K562 (cell line): ENCODE measurements around the gene WBP1L. TPM values are rescaled to one million over a fixed set of nuclear protein-coding genes. Genes with fewer than 3 reads are reported as not detected.

Experiments used
- AFF4 ChIP-seq: sonication (generic); formaldehyde crosslinking; IDR thresholded peaks from 2 replicates; pipeline ENCODE4 v1.8.0; 2023; ENCODE audit warnings: mild to moderate bottlenecking, missing genetic modification reagents
- CBX2 ChIP-seq: fragments of 200-600 bp; sonication (generic); IDR thresholded peaks from one replicate; pipeline ENCODE4 v1.6.1; 2012; ENCODE audit warnings: mild to moderate bottlenecking, low read length, inconsistent platforms; ENCODE audit not compliant: insufficient read depth, poor library complexity, severe bottlenecking
- CBX5 ChIP-seq: IDR thresholded peaks from 2 replicates; pipeline ENCODE4 v1.6.1; 2014; ENCODE audit warnings: low read depth, borderline replicate concordance
- CREB3L1 ChIP-seq: fragments of 450-650 bp; IDR thresholded peaks from 2 replicates; pipeline ENCODE4 v1.6.1; 2014; ENCODE audit warnings: low read depth, mild to moderate bottlenecking, moderate library complexity, borderline replicate concordance
- DNMT1 ChIP-seq: fragments of 450-650 bp; IDR thresholded peaks from 2 replicates; pipeline ENCODE4 v1.6.1; 2016; ENCODE audit warnings: antibody characterized with exemption, mild to moderate bottlenecking
- HDAC1 ChIP-seq, 2 experiments: fragments of 450-650 bp; IDR thresholded peaks; 2 replicates each; pipeline ENCODE4 v1.6.1; 2016 to 2017; ENCODE audit warnings: inconsistent platforms in 1 of 2, mild to moderate bottlenecking in 1 of 2, moderate library complexity in 1 of 2
- KLF10 ChIP-seq: fragments of 250-450 bp; sonication (Bioruptor Pico); IDR thresholded peaks from 2 replicates; pipeline ENCODE4 v1.6.1; 2021; ENCODE audit warnings: matching md5 sums
- L3MBTL2 ChIP-seq: fragments of 450-650 bp; IDR thresholded peaks from 2 replicates; pipeline ENCODE4 v1.6.1; 2016; ENCODE audit warnings: mild to moderate bottlenecking, moderate library complexity
- MXD1 ChIP-seq: fragments of 250-450 bp; sonication (Bioruptor Pico); IDR thresholded peaks from 2 replicates; pipeline ENCODE4 v1.8.0; 2021; ENCODE audit warnings: borderline replicate concordance, mild to moderate bottlenecking, moderate library complexity; ENCODE audit not compliant: poor library complexity, severe bottlenecking
- PBX2 ChIP-seq, 2 experiments: IDR thresholded peaks in 1 of 2; conservative IDR thresholded peaks in 1 of 2; 2 replicates each; pipeline ENCODE4 v1.6.1; 2016; ENCODE audit warnings: low read depth in 2 of 2, mild to moderate bottlenecking in 1 of 2, missing compliant biosample characterization in 1 of 2, missing genetic modification characterization in 1 of 2, moderate library complexity in 1 of 2
- RBFOX2 ChIP-seq: fragments of 200-400 bp; formaldehyde crosslinking; IDR thresholded peaks from 2 replicates; pipeline ENCODE4 v1.6.1; 2017; ENCODE audit warnings: low read depth, mild to moderate bottlenecking, low read length, moderate library complexity
- RFX7 ChIP-seq: fragments of 250-450 bp; sonication (Bioruptor Pico); IDR thresholded peaks from 2 replicates; pipeline ENCODE4 v1.5.1; 2021; ENCODE audit warnings: mild to moderate bottlenecking
- SMAD4 ChIP-seq: fragments of 250-450 bp; sonication (Bioruptor Pico); conservative IDR thresholded peaks from 2 replicates; pipeline ENCODE4 v1.8.0; 2021; ENCODE audit warnings: inconsistent platforms, mild to moderate bottlenecking, moderate library complexity
- SRF ChIP-seq, 2 experiments: fragments of 250-450, 450-650 bp in 1 of 2; sonication (Bioruptor Pico) in 1 of 2; sonication (generic) in 1 of 2; formaldehyde crosslinking; IDR thresholded peaks; 2 replicates each; pipeline versions ENCODE4 v1.5.0 to v1.5.1; 2020 to 2022; ENCODE audit warnings: mild to moderate bottlenecking in 1 of 2, missing genetic modification reagents in 1 of 2
- TGIF2 ChIP-seq: sonication (generic); formaldehyde crosslinking; IDR thresholded peaks from 2 replicates; pipeline ENCODE4 v1.8.1; 2022; ENCODE audit warnings: mild to moderate bottlenecking, missing genetic modification reagents, moderate library complexity
- ZNF3 ChIP-seq: fragments of 250-450 bp; sonication (Bioruptor Pico); IDR thresholded peaks from 2 replicates; pipeline ENCODE4 v1.5.0; 2021; ENCODE audit warnings: mild to moderate bottlenecking, moderate library complexity
- ZNF511 ChIP-seq: sonication (generic); formaldehyde crosslinking; IDR thresholded peaks from 2 replicates; pipeline ENCODE4 v1.8.0; 2022; ENCODE audit warnings: mild to moderate bottlenecking, missing genetic modification reagents
- polyA plus RNA-seq, 8 experiments: library from polyadenylated mRNA; depleted of rRNA in 4 of 8; stranded (reverse) in 5 of 8; unstranded in 3 of 8; fragments of >200 nt; fragmentation: Nextera tagmentation in 2 of 8; fragmentation: Illumina TruSeq in 1 of 8; extraction: Ambion mirVana in 2 of 8; extraction: Trizol in 1 of 8; gene quantifications; 2 replicates each; pipeline versions ENCODE4 v1.2.1 to v1.2.3, GENCODE V29; 2011 to 2014; ENCODE audit warnings: inconsistent platforms in 1 of 8, missing spikeins in 1 of 8
- total RNA-seq, 7 experiments: library from RNA; depleted of rRNA in 6 of 7; stranded (reverse); fragments of >200 nt in 6 of 7; fragmentation: Illumina TruSeq in 2 of 7; extraction: Trizol in 2 of 7; gene quantifications; 2 replicates each; pipeline versions ENCODE4 v1.2.1 to v1.2.3, GENCODE V29; 2011 to 2021; ENCODE audit warnings: low replicate concordance in 1 of 7

Gene WBP1L
- total and polyA plus RNA-seq, 9 of the 15 experiments (the other 6 are each of a cell fraction or from before 2014, with no cell fraction given): 3.2 to 14.4 (median 11.3) TPM

GRCh38 chr10:102714621-102715455, 28.9 kb upstream of the WBP1L start, which contains the start of gene SFXN2 (continued):
- TF ChIP-seq CREB3L1: peak; percentile 85; the same call in 1 of the 2 replicates
- no peak for TF ChIP-seq SRF (CRISPR knock-in tag; IDR thresholded peaks at IDR 0.05)
- no peak for TF ChIP-seq DNMT1
- no peak for TF ChIP-seq PBX2 (CRISPR knock-in tag; IDR thresholded peaks at IDR 0.05; ENCODE audit: low read depth)
- TF ChIP-seq PBX2 (tag; conservative IDR thresholded peaks at IDR 0.05; ENCODE audit: low read depth): no peak
- peak in 1 of 2 experiments; percentile 97; a peak in 2 of 4 replicates for TF ChIP-seq HDAC1 (IDR thresholded peaks at IDR 0.05)
- TF ChIP-seq KLF10 (CRISPR knock-in tag): no peak
- no peak for TF ChIP-seq RFX7 (CRISPR knock-in tag)
- peak; percentile 78 for TF ChIP-seq RBFOX2
- TF ChIP-seq AFF4 (CRISPR knock-in tag): no peak
- TF ChIP-seq SMAD4 (CRISPR knock-in tag): no peak
- peak; percentile 89 for TF ChIP-seq L3MBTL2
- TF ChIP-seq TGIF2 (CRISPR knock-in tag): 0 out of 2 replicates have a peak, but pooled peaks have one; percentile 44
- TF ChIP-seq MXD1 (CRISPR knock-in tag): peak; percentile 66
- peak; percentile 54; the same call in 1 of the 2 replicates for TF ChIP-seq ZNF511 (CRISPR knock-in tag)
- TF ChIP-seq CBX2: no peak
- no peak for TF ChIP-seq ZNF3 (CRISPR knock-in tag)
- TF ChIP-seq CBX5: no peak
